ENCODE data around the gene MBLAC1.

The MBLAC1 gene

GRCh38 chr7:100163871-100164270, 37.1 kb downstream of the MBLAC1 start:
- DNase-seq (ENCODE audit: low read depth, low spot score), result no peak
- Histone ChIP-seq H3K4me1 (ENCODE audit: control insufficient read depth, insufficient read depth, low read length) (peaks cover 3% of the 10 kb centered on the region), H3K27me3 (ENCODE audit: control insufficient read depth, insufficient read depth, low read length) (no peaks in the 10 kb centered on the region), H3K27ac (ENCODE audit: low read length) (no peak overlapping the region), H3K9me3 (ENCODE audit: control insufficient read depth, insufficient read depth, low read length) (no peaks in the 10 kb centered on the region), H3K4me3 (ENCODE audit: low read length) (no peak overlapping the region), H3K36me3 (ENCODE audit: control insufficient read depth, insufficient read depth, low read length) (no peaks in the 10 kb centered on the region)
- WGBS (ENCODE audit: insufficient coverage, insufficient read length), result no CpG with 5 or more reads among the region's 5 CpGs

DNA sequence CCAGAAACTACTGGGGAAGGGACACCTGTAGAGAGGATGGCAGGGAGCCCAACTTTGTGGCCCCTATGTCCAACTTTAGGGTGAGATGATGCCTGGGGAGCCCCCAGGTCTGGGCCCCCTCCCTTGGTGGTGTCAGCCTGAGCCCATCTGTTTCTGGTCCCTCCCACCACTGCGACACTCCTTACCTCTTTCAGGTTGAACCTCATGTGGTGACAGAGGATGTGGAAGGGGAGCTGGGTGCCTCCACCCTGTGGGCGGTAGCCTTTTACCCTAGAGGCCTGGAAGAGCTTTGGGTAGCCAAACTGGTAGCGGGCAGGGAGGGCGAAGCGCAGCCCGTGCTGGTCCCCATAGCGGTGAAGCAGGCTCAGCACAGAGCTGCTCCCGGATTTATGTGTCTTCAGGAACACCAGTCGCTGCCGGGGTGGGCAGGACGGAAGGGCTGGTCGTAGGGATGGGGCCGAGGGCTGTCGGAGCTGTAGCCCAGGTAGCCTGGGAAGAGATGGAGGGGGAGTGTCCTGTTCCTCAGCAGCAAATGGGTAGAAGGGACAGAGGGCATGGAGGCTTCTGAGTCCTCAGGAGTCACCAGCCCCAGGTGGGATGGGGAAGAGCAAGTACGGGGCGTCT, 39.7 kb downstream of the MBLAC1 start:
- H3K36me3 ChIP-seq (ENCODE audit: control insufficient read depth, insufficient read depth, low read length), result no peaks in the 10 kb centered on the region
- no peaks in the 10 kb centered on the region for H3K27me3 ChIP-seq (ENCODE audit: control insufficient read depth, insufficient read depth, low read length)
- DNase-seq (ENCODE audit: low read depth, low spot score), result no peak
- H3K9me3 ChIP-seq (ENCODE audit: control insufficient read depth, insufficient read depth, low read length), result no peaks in the 10 kb centered on the region
- no CpG with 5 or more reads among the region's 16 CpGs for WGBS (ENCODE audit: insufficient coverage, insufficient read length)
- H3K4me1 ChIP-seq (ENCODE audit: control insufficient read depth, insufficient read depth, low read length), result peaks cover 5% of the 10 kb centered on the region
- no peak overlapping the region for H3K27ac ChIP-seq (ENCODE audit: low read length)
- H3K4me3 ChIP-seq (ENCODE audit: low read length), result no peak overlapping the region

DNA sequence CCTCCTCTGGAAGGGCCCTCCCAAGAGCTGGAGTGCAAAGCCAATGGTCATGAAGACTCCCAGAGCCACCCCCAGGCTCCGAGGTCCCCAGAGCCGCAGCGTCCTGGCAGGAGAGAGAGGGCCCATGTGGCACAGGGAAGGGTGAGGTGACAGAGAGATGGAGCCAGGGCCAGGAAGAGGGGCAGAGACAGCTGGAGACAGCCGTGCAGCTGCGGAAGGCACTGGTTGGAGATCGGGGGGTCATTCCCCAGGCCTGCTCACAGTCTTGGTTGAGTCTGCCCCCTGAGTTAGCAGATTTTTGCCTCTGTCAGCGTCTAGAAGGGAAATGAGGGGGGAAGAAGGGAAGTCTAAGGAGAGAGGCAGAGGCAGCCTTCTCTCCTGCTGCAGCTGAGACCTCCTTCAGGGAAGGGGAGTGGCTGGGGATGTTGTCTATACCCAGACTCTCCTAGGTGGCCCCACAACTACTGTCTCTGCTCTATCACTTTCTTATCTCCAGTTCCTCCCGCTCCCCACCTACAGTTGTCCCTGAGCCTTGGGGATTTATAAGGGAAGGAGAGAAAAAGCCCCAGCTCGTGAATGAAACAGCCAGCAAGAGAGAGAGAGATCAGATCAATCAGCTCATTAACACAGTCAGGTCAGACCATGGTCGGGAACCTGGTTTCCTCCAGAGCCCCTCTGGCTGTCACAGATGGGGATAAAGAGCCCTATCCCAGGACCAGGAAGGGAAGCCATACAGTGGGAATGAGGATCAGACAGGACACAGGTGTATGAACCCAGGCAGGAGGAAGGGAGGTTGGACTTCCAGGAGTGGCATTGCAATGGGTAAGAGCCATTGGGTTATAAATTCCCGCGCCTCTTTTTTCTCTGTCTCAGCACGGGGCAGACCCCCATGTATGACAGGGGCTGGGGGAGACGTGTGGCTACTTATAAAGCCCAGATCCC, 40.5 kb downstream of the MBLAC1 start:
- no peak overlapping the region; the same call in 1 of the 2 replicates for H3K4me3 ChIP-seq (ENCODE audit: low read length)

DNA sequence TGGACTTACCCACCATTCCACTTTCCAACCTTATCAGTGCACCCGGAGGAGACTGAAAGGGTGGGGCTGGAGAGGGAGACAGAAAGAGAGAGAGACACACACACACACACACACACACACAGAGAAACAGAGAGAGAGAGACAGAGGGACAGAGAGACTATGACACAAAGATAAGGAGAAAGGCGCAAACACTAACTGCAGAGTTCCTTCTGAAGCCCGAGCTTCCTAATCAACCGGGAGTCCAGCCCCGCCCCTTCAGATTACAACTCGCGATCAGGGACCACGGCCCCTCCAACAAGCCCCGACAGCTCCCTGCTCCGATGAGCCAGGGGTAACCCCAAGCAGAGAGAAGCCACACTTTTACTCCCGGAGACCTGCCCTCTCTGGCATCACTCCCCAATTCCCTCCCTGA, 41.2 kb downstream of the MBLAC1 start:
- no peak for DNase-seq (ENCODE audit: low read depth, low spot score)
- Histone ChIP-seq H3K36me3 (ENCODE audit: control insufficient read depth, insufficient read depth, low read length) (no peaks in the 10 kb centered on the region), H3K4me1 (ENCODE audit: control insufficient read depth, insufficient read depth, low read length) (peaks cover 5% of the 10 kb centered on the region), H3K4me3 (ENCODE audit: low read length) (peak overlapping the region; percentile 67; the same call in 1 of the 2 replicates), H3K27me3 (ENCODE audit: control insufficient read depth, insufficient read depth, low read length) (no peaks in the 10 kb centered on the region), H3K9me3 (ENCODE audit: control insufficient read depth, insufficient read depth, low read length) (no peaks in the 10 kb centered on the region), H3K27ac (ENCODE audit: low read length) (no peak overlapping the region)
- no CpG with 5 or more reads among the region's 11 CpGs for WGBS (ENCODE audit: insufficient coverage, insufficient read length)

More for the DNA sequence above, 40.5 kb downstream of the MBLAC1 start:
- no CpG with 5 or more reads among the region's 14 CpGs for WGBS (ENCODE audit: insufficient coverage, insufficient read length)
- no peaks in the 10 kb centered on the region for H3K36me3 ChIP-seq (ENCODE audit: control insufficient read depth, insufficient read depth, low read length)
- H3K9me3 ChIP-seq (ENCODE audit: control insufficient read depth, insufficient read depth, low read length), result no peaks in the 10 kb centered on the region
- no peak overlapping the region for H3K27ac ChIP-seq (ENCODE audit: low read length)
- peaks cover 5% of the 10 kb centered on the region for H3K4me1 ChIP-seq (ENCODE audit: control insufficient read depth, insufficient read depth, low read length)
- DNase-seq (ENCODE audit: low read depth, low spot score), result no peak
- H3K27me3 ChIP-seq (ENCODE audit: control insufficient read depth, insufficient read depth, low read length), result no peaks in the 10 kb centered on the region

DNA sequence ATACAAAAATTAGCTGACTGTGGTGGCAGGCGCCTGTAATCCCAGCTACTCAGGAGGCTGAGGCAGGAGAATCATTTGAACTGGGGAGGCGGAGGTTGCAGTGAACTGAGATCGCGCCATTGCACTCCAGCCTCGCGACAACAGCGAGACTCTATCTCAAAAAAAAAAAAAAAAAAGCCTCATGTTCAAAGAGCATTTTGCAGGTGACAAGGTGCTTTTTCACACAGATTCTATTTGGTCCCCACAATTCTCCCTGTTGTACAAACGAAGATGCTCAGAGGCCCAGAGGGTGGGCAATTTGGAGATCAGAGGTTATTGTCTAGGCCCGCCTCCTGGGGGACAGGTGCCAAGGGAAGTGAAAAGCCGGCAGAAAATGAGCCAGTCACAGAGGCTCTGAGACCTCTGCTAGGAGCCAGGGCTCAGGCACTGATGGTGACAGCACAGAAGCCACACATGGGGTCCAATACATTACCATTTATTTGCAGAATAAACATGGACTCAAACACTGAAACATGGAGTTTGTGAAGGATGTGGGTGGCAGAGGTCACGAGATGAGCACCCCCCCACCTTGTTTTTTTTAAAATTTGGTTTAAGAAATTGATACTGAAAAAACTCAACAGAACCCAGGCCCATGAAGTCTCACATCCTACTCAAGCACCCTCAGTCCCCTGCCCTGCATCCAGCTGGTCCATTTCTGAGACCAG, 42.5 kb downstream of the MBLAC1 start:
- WGBS (ENCODE audit: insufficient coverage, insufficient read length), result no CpG with 5 or more reads among the region's 11 CpGs
- H3K4me1 ChIP-seq (ENCODE audit: control insufficient read depth, insufficient read depth, low read length), result peaks cover 5% of the 10 kb centered on the region
- H3K27ac ChIP-seq (ENCODE audit: low read length), result no peak overlapping the region
- H3K27me3 ChIP-seq (ENCODE audit: control insufficient read depth, insufficient read depth, low read length), result no peaks in the 10 kb centered on the region
- H3K36me3 ChIP-seq (ENCODE audit: control insufficient read depth, insufficient read depth, low read length), result peaks cover 5% of the 10 kb centered on the region
- H3K9me3 ChIP-seq (ENCODE audit: control insufficient read depth, insufficient read depth, low read length), result no peaks in the 10 kb centered on the region
- H3K4me3 ChIP-seq (ENCODE audit: low read length), result no peak overlapping the region
- DNase-seq (ENCODE audit: low read depth, low spot score), result no peak

GRCh38 chr7:100170101-100170897, 43.5 kb downstream of the MBLAC1 start:
- WGBS (ENCODE audit: insufficient coverage, insufficient read length), result no CpG with 5 or more reads among the region's 11 CpGs
- H3K27me3 ChIP-seq (ENCODE audit: control insufficient read depth, insufficient read depth, low read length), result no peaks in the 10 kb centered on the region
- peaks cover 5% of the 10 kb centered on the region for H3K4me1 ChIP-seq (ENCODE audit: control insufficient read depth, insufficient read depth, low read length)

DNA sequence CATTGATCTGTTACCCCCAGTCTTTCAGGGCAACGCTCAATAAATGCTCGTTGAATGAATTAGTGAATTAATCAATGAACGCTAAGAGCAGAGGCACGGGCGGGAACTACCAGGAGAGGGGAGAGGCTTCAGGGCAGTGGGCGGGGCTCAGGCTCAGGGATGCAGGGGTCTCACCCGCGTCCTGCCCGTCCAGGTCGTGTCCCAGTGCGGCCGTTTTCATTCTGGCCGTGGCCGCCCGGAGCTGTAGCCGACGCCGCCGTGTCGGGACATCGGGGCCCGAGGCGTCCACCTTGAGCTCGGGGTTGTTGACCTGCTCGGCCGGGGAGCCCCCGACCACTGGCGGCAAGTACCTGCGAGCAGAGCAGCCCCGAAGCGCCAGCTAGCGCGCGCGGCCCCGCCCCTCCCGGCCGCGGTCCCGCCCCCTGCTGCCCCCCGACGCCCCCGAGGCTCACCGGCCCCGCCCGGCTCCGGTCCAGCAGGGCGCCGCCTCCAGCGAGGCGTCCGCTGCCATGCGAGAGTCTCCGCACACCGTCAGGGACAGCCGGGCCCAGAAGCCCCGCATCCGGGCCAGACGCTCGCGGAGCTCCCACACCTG, 44.4 kb downstream of the MBLAC1 start:
- no peak overlapping the region for H3K27ac ChIP-seq (ENCODE audit: low read length)
- H3K4me3 ChIP-seq (ENCODE audit: low read length), result peak overlapping the region; percentile 32; the same call in 1 of the 2 replicates
- no CpG with 5 or more reads among the region's 61 CpGs for WGBS (ENCODE audit: insufficient coverage, insufficient read length)
- no peaks in the 10 kb centered on the region for H3K27me3 ChIP-seq (ENCODE audit: control insufficient read depth, insufficient read depth, low read length)
- peaks cover 5% of the 10 kb centered on the region for H3K36me3 ChIP-seq (ENCODE audit: control insufficient read depth, insufficient read depth, low read length)
- no peaks in the 10 kb centered on the region for H3K9me3 ChIP-seq (ENCODE audit: control insufficient read depth, insufficient read depth, low read length)
- peaks cover 6% of the 10 kb centered on the region for H3K4me1 ChIP-seq (ENCODE audit: control insufficient read depth, insufficient read depth, low read length)
- DNase-seq (ENCODE audit: low read depth, low spot score), result no peak

More at GRCh38 chr7:100170101-100170897, 43.5 kb downstream of the MBLAC1 start:
- H3K4me3 ChIP-seq (ENCODE audit: low read length), result no peak overlapping the region
- peaks cover 5% of the 10 kb centered on the region for H3K36me3 ChIP-seq (ENCODE audit: control insufficient read depth, insufficient read depth, low read length)
- no peak for DNase-seq (ENCODE audit: low read depth, low spot score)
- no peak overlapping the region for H3K27ac ChIP-seq (ENCODE audit: low read length)
- H3K9me3 ChIP-seq (ENCODE audit: control insufficient read depth, insufficient read depth, low read length), result no peaks in the 10 kb centered on the region

DNA sequence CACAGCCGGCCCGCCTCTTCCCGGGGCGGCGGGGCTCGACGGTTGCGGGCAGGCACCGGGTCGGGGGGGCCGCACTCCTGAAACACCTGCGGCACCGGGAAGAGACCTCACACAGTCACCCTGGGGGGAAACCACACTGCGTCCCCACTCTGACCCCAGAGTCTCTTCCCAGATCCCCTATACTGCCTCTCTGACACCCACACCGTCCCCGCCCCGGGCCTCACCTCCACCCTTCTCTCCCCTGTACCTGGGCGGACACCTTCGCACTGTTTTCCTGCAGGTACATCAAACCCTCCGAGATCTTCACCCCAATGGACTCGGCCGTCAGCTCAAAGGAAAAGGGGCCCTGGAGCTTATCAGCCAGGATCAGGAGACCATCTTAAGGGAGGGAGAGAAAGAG, 45.1 kb downstream of the MBLAC1 start:
- Histone ChIP-seq H3K4me1 (ENCODE audit: control insufficient read depth, insufficient read depth, low read length) (peaks cover 7% of the 10 kb centered on the region), H3K36me3 (ENCODE audit: control insufficient read depth, insufficient read depth, low read length) (peaks cover 5% of the 10 kb centered on the region), H3K9me3 (ENCODE audit: control insufficient read depth, insufficient read depth, low read length) (no peaks in the 10 kb centered on the region), H3K27me3 (ENCODE audit: control insufficient read depth, insufficient read depth, low read length) (no peaks in the 10 kb centered on the region), H3K27ac (ENCODE audit: low read length) (no peak overlapping the region), H3K4me3 (ENCODE audit: low read length) (peak overlapping the region; percentile 32; the same call in 1 of the 2 replicates)
- WGBS (ENCODE audit: insufficient coverage, insufficient read length), result no CpG with 5 or more reads among the region's 22 CpGs
- DNase-seq (ENCODE audit: low read depth, low spot score), result no peak

- no peak overlapping the region for H3K4me3 ChIP-seq (ENCODE audit: low read length)
- no peak for DNase-seq (ENCODE audit: low read depth, low spot score)
- WGBS (ENCODE audit: insufficient coverage, insufficient read length), result no CpG with 5 or more reads among the region's 11 CpGs
- H3K9me3 ChIP-seq (ENCODE audit: control insufficient read depth, insufficient read depth, low read length), result no peaks in the 10 kb centered on the region
- H3K4me1 ChIP-seq (ENCODE audit: control insufficient read depth, insufficient read depth, low read length), result peaks cover 4% of the 10 kb centered on the region
- no peak overlapping the region for H3K27ac ChIP-seq (ENCODE audit: low read length)
- H3K36me3 ChIP-seq (ENCODE audit: control insufficient read depth, insufficient read depth, low read length), result peaks cover 5% of the 10 kb centered on the region
- H3K27me3 ChIP-seq (ENCODE audit: control insufficient read depth, insufficient read depth, low read length), result no peaks in the 10 kb centered on the region
These were observed 47.2 kb downstream of the MBLAC1 start for GRCh38 chr7:100173806-100174495.
